Endothelial cell of umbilical vein (primary cell): ENCODE results near the gene SP6.

ENCODE experiments used
- CTCF ChIP-seq, 2 donors: IDR thresholded peaks; 1 replicate in 1 of 2; 2 replicates in 1 of 2; pipeline ENCODE4 v1.5.1; 2011; ENCODE audit warnings: low read length in 2 of 2, mild to moderate bottlenecking in 2 of 2, moderate library complexity in 2 of 2, control low read depth in 1 of 2, inconsistent platforms in 1 of 2, low read depth in 1 of 2; ENCODE audit not compliant: insufficient read depth in 1 of 2; ENCODE audit errors: extremely low read depth in 1 of 2
- EZH2 ChIP-seq: IDR thresholded peaks from 2 replicates; pipeline ENCODE4 v1.6.1; 2012; ENCODE audit warnings: borderline replicate concordance, low read depth, mild to moderate bottlenecking, moderate library complexity, low read length, inconsistent platforms; ENCODE audit not compliant: severe bottlenecking
- MAX ChIP-seq: IDR thresholded peaks from 2 replicates; pipeline ENCODE4 v1.6.1; 2011; ENCODE audit not compliant: insufficient read depth, insufficient read length
- POLR2A ChIP-seq: IDR thresholded peaks from 2 replicates; pipeline ENCODE4 v1.6.1; 2012; ENCODE audit warnings: low read depth, mild to moderate bottlenecking, control low read depth, low read length
- POLR2AphosphoS5 ChIP-seq: IDR thresholded peaks from 2 replicates; pipeline ENCODE4 v1.6.1; 2012; ENCODE audit warnings: low read depth, mild to moderate bottlenecking, control low read depth, low read length, moderate library complexity; ENCODE audit not compliant: insufficient read depth

- TF ChIP-seq POLR2AphosphoS5: no peak
- TF ChIP-seq POLR2A: no peak
- TF ChIP-seq EZH2: no peak
- TF ChIP-seq CTCF (IDR thresholded peaks at IDR 0.05; ENCODE audit: extremely low read depth in 1 of 2, insufficient read depth in 1 of 2, low read depth in 1 of 2, low read length in 2 of 2): no peak
- TF ChIP-seq MAX: no peak
These were observed 44.1 kb downstream of the SP6 start for GRCh38 chr17:47806913-47807255.
